PC-3 (cell line): ENCODE results near the gene NOX3.

Experiments
- EZH2phosphoT487 ChIP-seq: fragments of 300-600 bp; sonication (generic); IDR thresholded peaks from 2 replicates; pipeline ENCODE4 v1.6.1; 2018; ENCODE audit warnings: mild to moderate bottlenecking, antibody characterized with exemption, low read length, borderline replicate concordance
- TF ChIP-seq, protein P1 (sequence below): fragments of 300-600 bp; sonication (generic); conservative IDR thresholded peaks from 2 replicates; pipeline ENCODE4 v1.5.1; 2017; ENCODE audit warnings: antibody characterized with exemption, low read depth, mild to moderate bottlenecking, low read length

DNA sequence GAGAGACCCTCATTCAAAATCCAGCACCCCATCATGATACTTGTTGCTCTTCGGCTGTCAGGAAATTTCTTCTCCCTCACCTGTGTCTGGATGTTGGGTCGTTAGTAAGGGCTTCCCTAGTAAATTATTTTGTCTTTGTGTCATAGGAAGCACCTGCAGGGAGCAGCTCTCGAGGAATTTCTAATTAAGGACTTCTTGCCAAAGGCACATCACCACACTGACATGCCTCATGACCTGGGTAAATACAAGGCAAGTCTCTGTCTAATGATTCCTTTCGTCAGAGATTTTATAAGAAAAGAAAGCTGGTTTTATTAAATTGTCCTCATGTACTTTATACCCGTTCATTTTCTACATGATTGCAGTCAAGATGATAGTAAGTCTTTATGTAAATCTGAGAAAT, at the start of gene NOX3:
- TF ChIP-seq, protein P1, sequence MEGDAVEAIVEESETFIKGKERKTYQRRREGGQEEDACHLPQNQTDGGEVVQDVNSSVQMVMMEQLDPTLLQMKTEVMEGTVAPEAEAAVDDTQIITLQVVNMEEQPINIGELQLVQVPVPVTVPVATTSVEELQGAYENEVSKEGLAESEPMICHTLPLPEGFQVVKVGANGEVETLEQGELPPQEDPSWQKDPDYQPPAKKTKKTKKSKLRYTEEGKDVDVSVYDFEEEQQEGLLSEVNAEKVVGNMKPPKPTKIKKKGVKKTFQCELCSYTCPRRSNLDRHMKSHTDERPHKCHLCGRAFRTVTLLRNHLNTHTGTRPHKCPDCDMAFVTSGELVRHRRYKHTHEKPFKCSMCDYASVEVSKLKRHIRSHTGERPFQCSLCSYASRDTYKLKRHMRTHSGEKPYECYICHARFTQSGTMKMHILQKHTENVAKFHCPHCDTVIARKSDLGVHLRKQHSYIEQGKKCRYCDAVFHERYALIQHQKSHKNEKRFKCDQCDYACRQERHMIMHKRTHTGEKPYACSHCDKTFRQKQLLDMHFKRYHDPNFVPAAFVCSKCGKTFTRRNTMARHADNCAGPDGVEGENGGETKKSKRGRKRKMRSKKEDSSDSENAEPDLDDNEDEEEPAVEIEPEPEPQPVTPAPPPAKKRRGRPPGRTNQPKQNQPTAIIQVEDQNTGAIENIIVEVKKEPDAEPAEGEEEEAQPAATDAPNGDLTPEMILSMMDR = no peak
- TF ChIP-seq EZH2phosphoT487 = no peak
